Endothelial cell of umbilical vein (primary cell): ENCODE measurements around the gene GBE1. TPM values are rescaled to one million over a fixed set of nuclear protein-coding genes. Genes with fewer than 3 reads are reported as not detected.

Experiments
- BruUV-seq: library from RNA; stranded (reverse); fragments of 400-500 nt; replicated peaks from 2 replicates; lab custom pipeline; 2021; lab: Mats Ljungman, UMichigan
- CTCF ChIA-PET: fragments of 300-600, 350-600 bp; sonication (Branson Sonifier 250); formaldehyde crosslinking; loops from one replicate; lab custom pipeline; 2021; ENCODE audit warnings: antibody characterized with exemption, inconsistent platforms; lab: Charles Lee
- POLR2A ChIA-PET: fragments of 300-600, 350-600 bp; sonication (Branson Sonifier 250); formaldehyde crosslinking; loops from one replicate; lab custom pipeline; 2021; ENCODE audit warnings: antibody characterized with exemption, inconsistent platforms; lab: Charles Lee
- DNase-seq: peaks from one replicate; pipeline ENCODE4 v3.0.0-alpha.2; 2011; ENCODE audit warnings: low read depth, low spot score
- FAIRE-seq: peaks from 2 replicates; lab custom pipeline; 2011; peaks lifted over from hg19 to GRCh38; lab: Jason Lieb, UNC
- H2AFZ ChIP-seq: 2 replicates; pipeline ENCODE4 v1.6.0; 2012; ENCODE audit warnings: low read depth, low read length, control low read depth, inconsistent platforms
- H3K27ac ChIP-seq: 2 replicates; pipeline ENCODE4 v1.5.1; 2011; ENCODE audit warnings: low read depth, mild to moderate bottlenecking, control low read depth, low read length, moderate library complexity; ENCODE audit not compliant: insufficient read depth
- H3K27me3 ChIP-seq, 2 experiments: 2 replicates each; pipeline versions ENCODE4 v1.6.0 to v1.6.1; 2011; ENCODE audit warnings: low read length in 2 of 2, mixed read lengths in 1 of 2; ENCODE audit not compliant: control insufficient read depth in 2 of 2, insufficient read depth in 2 of 2
- H3K36me3 ChIP-seq, 2 experiments: 2 replicates in 1 of 2; 3 replicates in 1 of 2; pipeline ENCODE4 v1.5.1; 2011; ENCODE audit warnings: low read length in 2 of 2, mild to moderate bottlenecking in 1 of 2, moderate library complexity in 1 of 2; ENCODE audit not compliant: control insufficient read depth in 2 of 2, insufficient read depth in 2 of 2; ENCODE audit errors: extremely low read depth in 1 of 2
- H3K4me1 ChIP-seq: 3 replicates; pipeline ENCODE4 v1.5.1; 2011; ENCODE audit warnings: mild to moderate bottlenecking, low read length; ENCODE audit not compliant: control insufficient read depth, insufficient read depth; ENCODE audit errors: extremely low read depth
- H3K4me2 ChIP-seq: 2 replicates; pipeline ENCODE4 v1.6.1; 2011; ENCODE audit warnings: low read length, control low read depth, mixed read lengths; ENCODE audit not compliant: insufficient read depth
- H3K4me3 ChIP-seq, 3 experiments: fragments of 200-600 bp in 1 of 3; sonication (generic), shearing (Covaris generic) in 1 of 3; replicated peaks in 1 of 3; 2 replicates each; pipeline ENCODE4 v1.5.1; 2011 to 2016; ENCODE audit warnings: control low read depth in 3 of 3, low read length in 3 of 3, mild to moderate bottlenecking in 2 of 3, inconsistent platforms in 1 of 3, low read depth in 1 of 3, moderate library complexity in 1 of 3; ENCODE audit not compliant: insufficient read depth in 1 of 3
- H3K79me2 ChIP-seq: 2 replicates; pipeline ENCODE4 v1.6.0; 2012; ENCODE audit warnings: low read length, inconsistent platforms; ENCODE audit not compliant: control insufficient read depth, insufficient read depth
- H3K9ac ChIP-seq: replicated peaks from 2 replicates; pipeline ENCODE3; 2011; ENCODE audit warnings: low read length, control low read depth; ENCODE audit not compliant: insufficient read depth; ENCODE audit errors: extremely low read depth
- H3K9me1 ChIP-seq: replicated peaks from 3 replicates; pipeline ENCODE4 v1.6.0; 2011; ENCODE audit warnings: mild to moderate bottlenecking, low read length; ENCODE audit not compliant: control insufficient read depth, insufficient read depth; ENCODE audit errors: extremely low read depth
- H3K9me3 ChIP-seq: replicated peaks from 2 replicates; pipeline ENCODE4 v1.5.1; 2012; ENCODE audit warnings: low read length, inconsistent platforms; ENCODE audit not compliant: control insufficient read depth, insufficient read depth
- H4K20me1 ChIP-seq: replicated peaks from 2 replicates; pipeline ENCODE3; 2011; ENCODE audit warnings: mild to moderate bottlenecking, low read length; ENCODE audit not compliant: control insufficient read depth, insufficient read depth; ENCODE audit errors: extremely low read depth
- CTCF ChIP-seq, 2 donors: IDR thresholded peaks; 1 replicate in 1 of 2; 2 replicates in 1 of 2; pipeline ENCODE4 v1.5.1; 2011; ENCODE audit warnings: low read length in 2 of 2, mild to moderate bottlenecking in 2 of 2, moderate library complexity in 2 of 2, control low read depth in 1 of 2, inconsistent platforms in 1 of 2, low read depth in 1 of 2; ENCODE audit not compliant: insufficient read depth in 1 of 2; ENCODE audit errors: extremely low read depth in 1 of 2
- EZH2 ChIP-seq: IDR thresholded peaks from 2 replicates; pipeline ENCODE4 v1.6.1; 2012; ENCODE audit warnings: borderline replicate concordance, low read depth, mild to moderate bottlenecking, moderate library complexity, low read length, inconsistent platforms; ENCODE audit not compliant: severe bottlenecking
- FOS ChIP-seq: IDR thresholded peaks from 2 replicates; pipeline ENCODE4 v1.6.1; 2011; ENCODE audit warnings: mild to moderate bottlenecking, low read length, moderate library complexity, borderline replicate concordance; ENCODE audit not compliant: insufficient read depth
- GATA2 ChIP-seq: IDR thresholded peaks from 2 replicates; pipeline ENCODE4 v1.7.0; 2011; ENCODE audit warnings: low read depth, mild to moderate bottlenecking, moderate library complexity, mixed read lengths, low read length; ENCODE audit not compliant: insufficient read length, insufficient read depth
- JUN ChIP-seq: IDR thresholded peaks from 2 replicates; pipeline ENCODE4 v1.6.1; 2011; ENCODE audit warnings: borderline replicate concordance, low read depth; ENCODE audit not compliant: insufficient read length, insufficient read depth
- MAX ChIP-seq: IDR thresholded peaks from 2 replicates; pipeline ENCODE4 v1.6.1; 2011; ENCODE audit not compliant: insufficient read depth, insufficient read length
- MYC ChIP-seq: IDR thresholded peaks from one replicate; pipeline ENCODE4 v1.6.1; 2011; ENCODE audit warnings: mild to moderate bottlenecking, low read depth, low read length
- POLR2A ChIP-seq: IDR thresholded peaks from 2 replicates; pipeline ENCODE4 v1.6.1; 2012; ENCODE audit warnings: low read depth, mild to moderate bottlenecking, control low read depth, low read length
- POLR2AphosphoS5 ChIP-seq: IDR thresholded peaks from 2 replicates; pipeline ENCODE4 v1.6.1; 2012; ENCODE audit warnings: low read depth, mild to moderate bottlenecking, control low read depth, low read length, moderate library complexity; ENCODE audit not compliant: insufficient read depth
- dilution Hi-C: fragments of 300-500 bp; cut with MboI; formaldehyde crosslinking; loops from one replicate; pipeline ENCODE4 v1.15.0; 2019; ENCODE audit warnings: low sequenced_read_pairs; ENCODE audit not compliant: extremely low pct_ligation_motif_present
- intact Hi-C: fragments of 100-400 bp; cut with micrococcal nuclease; formaldehyde crosslinking; loops from one replicate; pipeline ENCODE4 v1.10.0; 2022
- polyA plus RNA-seq, 4 experiments: library from polyadenylated mRNA; depleted of rRNA in 3 of 4; stranded (reverse) in 3 of 4; unstranded in 1 of 4; fragments of >200 nt; gene quantifications; 2 replicates each; pipeline versions ENCODE4 v1.2.1 to v1.2.3, GENCODE V29; 2011 to 2012; ENCODE audit warnings: missing spikeins in 1 of 4
- total RNA-seq: library from RNA; stranded (reverse); gene quantifications from 2 replicates; pipeline ENCODE4 v1.2.3, GENCODE V29; 2021

Gene GBE1
- total and polyA plus RNA-seq, 2 donors (not counting 3 experiments of a cell fraction or from before 2014, with no cell fraction given): 35.9 to 110 TPM

GRCh38 chr3:81592101-81592500, 169.3 kb downstream of the GBE1 start:
- Histone ChIP-seq H3K4me2 (no peak overlapping the region), H3K4me1 (no peaks in the 10 kb centered on the region), H3K4me3 (no peak overlapping the region), H2AFZ (no peak overlapping the region), H3K9me3 (no peaks in the 10 kb centered on the region), H3K27me3 (no peaks in the 10 kb centered on the region), H3K27ac (no peak overlapping the region), H3K36me3 (peaks cover 0 to 5% of the 10 kb centered on the region in 2 experiments), H3K9me1 (no peaks in the 10 kb centered on the region), H4K20me1 (no peaks in the 10 kb centered on the region), H3K79me2 (no peaks in the 10 kb centered on the region), H3K9ac (no peak overlapping the region)
- dilution Hi-C loops: no loop called here
- intact Hi-C loops: no loop called here
- BruUV-seq: no TSS peak
- CTCF ChIA-PET: interaction anchor here (1.6 kb wide), 1 partner anchor 9 kb away, joined by 4 read pairs; no protein-coding TSS in a partner anchor
- POLR2A ChIA-PET: no interaction called here
- TF ChIP-seq MAX (no peak), EZH2 (no peak), JUN (no peak), POLR2A (no peak), MYC (no peak), FOS (no peak), CTCF (IDR thresholded peaks at IDR 0.05; ENCODE audit: extremely low read depth in 1 of 2, insufficient read depth in 1 of 2, low read depth in 1 of 2, low read length in 2 of 2) (no peak), GATA2 (no peak), POLR2AphosphoS5 (no peak)
- no peak for DNase-seq
- no peak for FAIRE-seq
